Esophagus (tissue), 2 donors: ENCODE measurements around the gene LYPD4. TPM values are rescaled to one million over a fixed set of nuclear protein-coding genes. Genes with fewer than 3 reads are reported as not detected.
"Not testable (repeated sequence)": the region's sequence is repeated elsewhere in the genome, so short reads cannot be mapped to it uniquely, and the experiment has no call there.

Experiments used
- H3K27ac ChIP-seq, 2 donors: one replicate each; pipeline ENCODE4 v1.5.1; 2013; ENCODE audit warnings: low read depth in 2 of 2, mild to moderate bottlenecking in 2 of 2, inconsistent platforms in 1 of 2, low read length in 1 of 2, moderate library complexity in 1 of 2
- H3K27me3 ChIP-seq, 2 donors: one replicate each; pipeline ENCODE4 v1.6.1; 2013; ENCODE audit warnings: low read length in 2 of 2, control low read depth in 1 of 2, mild to moderate bottlenecking in 1 of 2; ENCODE audit not compliant: insufficient read depth in 2 of 2, control insufficient read depth in 1 of 2
- H3K36me3 ChIP-seq, 2 donors: one replicate each; pipeline ENCODE4 v1.6.1; 2013; ENCODE audit warnings: low read length in 1 of 2; ENCODE audit not compliant: control insufficient read depth in 2 of 2, insufficient read depth in 2 of 2
- H3K4me1 ChIP-seq, 2 donors: one replicate each; pipeline ENCODE4 v1.6.1; 2013; ENCODE audit warnings: low read length in 1 of 2; ENCODE audit not compliant: control insufficient read depth in 2 of 2, insufficient read depth in 2 of 2
- H3K4me3 ChIP-seq, 2 donors: one replicate each; pipeline ENCODE4 v1.5.1; 2013; ENCODE audit warnings: low read length in 2 of 2, mild to moderate bottlenecking in 2 of 2, low read depth in 1 of 2, moderate library complexity in 1 of 2
- H3K9me3 ChIP-seq, 2 donors: one replicate each; pipeline ENCODE4 v1.6.1; 2013; ENCODE audit warnings: mild to moderate bottlenecking in 2 of 2, low read depth in 1 of 2, low read length in 1 of 2, moderate library complexity in 1 of 2; ENCODE audit not compliant: control insufficient read depth in 2 of 2, insufficient read depth in 1 of 2
- WGBS, 2 donors: extraction: QIAGEN DNeasy Blood & Tissue Kit; methylation state at CpG; one replicate each; pipeline ENCODE4 v1.1.7; 2013; 5-methylcytosine and 5-hydroxymethylcytosine counted together
- polyA plus RNA-seq, 2 donors: library from polyadenylated mRNA; stranded (reverse); fragments of 200-250 nt; gene quantifications; one replicate each; pipeline ENCODE4 v1.2.3, GENCODE V29; 2013
- donor health status: healthy with polysubstance abuse.
- donor health status: Bipolar disorder and iron deficiency.

Gene LYPD4
- polyA plus RNA-seq, 2 donors, result not detected

DNA sequence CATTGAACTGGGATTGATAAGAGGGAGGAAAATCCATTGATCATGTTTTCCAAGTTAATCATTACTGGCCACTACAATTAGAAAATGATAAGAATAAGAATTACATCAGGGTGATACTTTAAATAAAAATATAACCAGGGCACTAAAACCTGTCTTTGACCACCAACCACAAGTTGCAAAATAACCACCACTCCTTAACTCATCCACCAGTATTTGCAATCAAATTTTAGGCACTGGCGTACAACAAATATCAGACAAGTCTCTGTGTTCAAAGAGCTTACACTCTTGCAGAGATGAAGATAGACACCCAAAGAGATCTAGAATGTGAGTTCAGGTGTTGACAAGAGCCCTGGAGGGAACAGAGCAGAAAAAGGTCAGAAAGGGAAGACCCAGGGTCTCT lies 47.6 kb downstream of the LYPD4 start:
- WGBS, 2 donors, result 88 to 95% methylated on average over 1 of the region's 1 CpG

GRCh38 chr19:41796362-41796761 lies 48.1 kb downstream of the LYPD4 start, which contains the start of gene CEACAM3:
TSS of gene CEACAM3 (plus strand) at chr19:41796587. CDS start at chr19:41796678, 91 bp downstream.
- Histone ChIP-seq H3K27me3 (no peaks in the 10 kb centered on the region), H3K36me3 (no peaks in the 10 kb centered on the region), H3K4me1 (peaks cover 0 to 8% of the 10 kb centered on the region in 2 donors), H3K27ac (peak within 1 kb of the TSS in 1 of 2 donors; percentile 0), H3K9me3 (peaks cover 2 to 3% of the 10 kb centered on the region in 2 donors), H3K4me3 (no peak within 1 kb of the TSS)

More for the DNA sequence above, 47.6 kb downstream of the LYPD4 start:
- Histone ChIP-seq H3K4me1 (peaks cover 0 to 8% of the 10 kb centered on the region in 2 donors), H3K9me3 (peaks cover 2 to 3% of the 10 kb centered on the region in 2 donors), H3K27me3 (no peaks in the 10 kb centered on the region), H3K27ac (no peak overlapping the region), H3K36me3 (no peaks in the 10 kb centered on the region), H3K4me3 (no peak overlapping the region)

DNA sequence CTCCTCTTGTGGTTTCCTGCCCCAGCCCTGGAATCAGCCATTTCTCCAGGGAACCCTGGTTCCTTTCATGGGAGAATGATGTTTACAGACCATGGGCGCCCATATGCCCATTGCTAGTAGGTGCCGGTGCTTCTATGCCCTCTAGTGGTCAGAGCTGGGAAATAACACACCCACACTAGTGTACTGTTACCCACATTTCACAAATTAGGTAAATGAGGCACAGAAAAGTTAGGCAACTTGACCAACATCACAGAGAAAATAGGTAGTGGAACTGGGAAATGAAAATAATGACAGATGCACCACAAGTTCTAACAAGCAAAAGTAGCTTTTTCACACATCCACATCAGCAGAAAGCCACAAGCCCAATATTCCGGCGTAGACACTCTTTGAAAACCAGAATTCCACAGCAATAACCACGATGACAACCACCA lies 49.4 kb downstream of the LYPD4 start:
- Histone ChIP-seq H3K27ac (no peak overlapping the region), H3K4me1 (peaks cover 0 to 3% of the 10 kb centered on the region in 2 donors), H3K4me3 (no peak overlapping the region), H3K27me3 (no peaks in the 10 kb centered on the region), H3K36me3 (no peaks in the 10 kb centered on the region), H3K9me3 (no peaks in the 10 kb centered on the region)
- WGBS, 2 donors, result 37 to 39% methylated on average over 5 of the region's 5 CpGs

DNA sequence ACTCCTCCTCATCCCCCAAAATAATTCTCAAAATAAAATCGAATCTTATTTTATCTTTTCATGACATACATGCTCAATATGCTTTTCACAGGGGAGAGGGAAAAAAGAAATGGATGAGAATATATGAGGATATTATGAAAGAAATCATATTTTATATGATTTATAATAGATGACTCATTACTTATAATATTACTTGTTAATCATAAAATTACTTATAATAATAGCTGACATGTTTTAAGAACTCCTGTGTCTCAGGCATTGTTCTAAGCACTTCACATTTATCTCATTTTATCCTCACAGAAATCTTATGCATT lies 51.1 kb downstream of the LYPD4 start:
- WGBS, 2 donors, result 5% methylated on average over 1 of the region's 1 CpG
- H3K9me3 ChIP-seq, result no peaks in the 10 kb centered on the region
- H3K27ac ChIP-seq, result no peak overlapping the region
- no peaks in the 10 kb centered on the region for H3K27me3 ChIP-seq
- H3K4me1 ChIP-seq, result no peaks in the 10 kb centered on the region
- no peak overlapping the region for H3K4me3 ChIP-seq
- no peaks in the 10 kb centered on the region for H3K36me3 ChIP-seq

GRCh38 chr19:41792513-41793413 lies 51.7 kb downstream of the LYPD4 start:
- Histone ChIP-seq H3K9me3 (no peaks in the 10 kb centered on the region), H3K36me3 (no peaks in the 10 kb centered on the region), H3K4me3 (no peak overlapping the region), H3K27me3 (no peaks in the 10 kb centered on the region), H3K27ac (no peak overlapping the region), H3K4me1 (no peaks in the 10 kb centered on the region)
- WGBS, 2 donors, result 17 to 23% methylated on average over 22 of the region's 22 CpGs

- not testable (repeated sequence) for H3K27ac ChIP-seq, H3K27me3 ChIP-seq, H3K4me1 ChIP-seq, H3K36me3 ChIP-seq, H3K4me3 ChIP-seq, H3K9me3 ChIP-seq
- 48 to 65% methylated on average over 3 of the region's 5 CpGs for WGBS, 2 donors
Observed at GRCh38 chr19:41789053-41789452, 55.4 kb downstream of the LYPD4 start.

GRCh38 chr19:41788518-41788917 lies 56.0 kb downstream of the LYPD4 start:
- not testable (repeated sequence) for H3K36me3 ChIP-seq, H3K4me3 ChIP-seq, H3K27me3 ChIP-seq, H3K27ac ChIP-seq, H3K9me3 ChIP-seq, H3K4me1 ChIP-seq
- WGBS, 2 donors, result no CpG with 5 or more reads among the region's 1 CpG

Other genes with a start within 250 kb of the LYPD4 start
- gene CEACAM4, start 217.6 kb downstream of the LYPD4 start, polyA plus RNA-seq, result under 1 TPM; 0.47 to 0.58 TPM
- gene CEACAM7, start 156.4 kb downstream of the LYPD4 start, polyA plus RNA-seq, result 10 to 100 TPM; 59.6 to 96.6 TPM
- gene CEACAM5, start 136.1 kb downstream of the LYPD4 start, polyA plus RNA-seq, result 100 to 1,000 TPM; 148 to 172 TPM
- gene CEACAM6, start 89.2 kb downstream of the LYPD4 start, polyA plus RNA-seq, result 100 to 1,000 TPM; 120 to 141 TPM
- gene CEACAM3, start 48.1 kb downstream of the LYPD4 start, polyA plus RNA-seq, result 1 to 10 TPM in 1 of 2 donors, under 1 TPM in 1; 0.76 to 3.1 TPM
- gene DMRTC2, start 359 bp upstream of the LYPD4 start, polyA plus RNA-seq, result under 1 TPM in 1 of 2 donors, not detected in 1; 0.18 TPM
- 1,000 to 10,000 TPM; 2,678 to 3,536 TPM for gene RPS19, start 15.6 kb upstream of the LYPD4 start, polyA plus RNA-seq
- gene CD79A, start 32.6 kb upstream of the LYPD4 start, polyA plus RNA-seq, result under 1 TPM; 0.31 to 0.57 TPM
- 100 to 1,000 TPM in 1 of 2 donors, 10 to 100 TPM in 1; 51.2 to 104 TPM for gene ARHGEF1, start 38.5 kb upstream of the LYPD4 start, polyA plus RNA-seq
- under 1 TPM; 0.07 to 0.24 TPM for gene ERFL, start 83.8 kb upstream of the LYPD4 start, polyA plus RNA-seq
- gene RABAC1, start 114.6 kb upstream of the LYPD4 start, polyA plus RNA-seq, result 100 to 1,000 TPM in 1 of 2 donors, 10 to 100 TPM in 1; 77.7 to 121 TPM
- gene ATP1A3, start 149.5 kb upstream of the LYPD4 start, polyA plus RNA-seq, result under 1 TPM; 0.12 TPM
- 1 to 10 TPM; 1.1 to 1.4 TPM for gene GRIK5, start 225.5 kb upstream of the LYPD4 start, polyA plus RNA-seq
- gene ZNF574, start 231.5 kb upstream of the LYPD4 start, polyA plus RNA-seq, result 1 to 10 TPM; 6.5 to 8.9 TPM